NCI-H2227 treated with DMSO at 0.1 percent for 48 hours (cell line): ENCODE data around the gene SVOP.

Experiments
- DNase-seq: peaks from one replicate; lab custom pipeline; 2025; lab: John Stamatoyannopoulos, UW

Gene SVOP

DNA sequence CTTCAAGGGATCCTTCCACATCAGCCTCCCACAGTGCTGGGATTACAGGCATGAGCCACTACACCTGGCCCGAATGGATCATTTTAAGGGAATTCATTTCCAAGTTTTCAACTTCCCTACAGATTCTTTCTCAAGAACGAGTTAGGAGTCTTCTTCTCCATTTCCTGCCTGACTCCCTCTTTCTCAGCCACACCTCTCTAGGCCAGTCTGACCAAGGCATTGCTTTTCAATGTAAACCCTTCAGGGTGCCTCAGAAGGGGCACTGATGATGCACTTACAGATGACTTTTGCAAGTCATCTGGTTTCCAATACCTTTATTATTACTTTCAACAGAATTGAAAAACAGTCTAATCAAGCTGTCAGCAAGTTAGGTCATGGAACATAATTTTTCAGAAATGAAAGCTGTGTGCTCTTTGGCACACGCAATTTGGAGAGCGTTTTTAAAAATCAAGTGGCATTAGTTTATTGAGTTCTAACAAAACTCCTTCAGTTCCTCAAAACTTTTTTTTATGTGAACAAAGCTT lies 47.2 kb downstream of the SVOP start:
- no peak for DNase-seq

DNA sequence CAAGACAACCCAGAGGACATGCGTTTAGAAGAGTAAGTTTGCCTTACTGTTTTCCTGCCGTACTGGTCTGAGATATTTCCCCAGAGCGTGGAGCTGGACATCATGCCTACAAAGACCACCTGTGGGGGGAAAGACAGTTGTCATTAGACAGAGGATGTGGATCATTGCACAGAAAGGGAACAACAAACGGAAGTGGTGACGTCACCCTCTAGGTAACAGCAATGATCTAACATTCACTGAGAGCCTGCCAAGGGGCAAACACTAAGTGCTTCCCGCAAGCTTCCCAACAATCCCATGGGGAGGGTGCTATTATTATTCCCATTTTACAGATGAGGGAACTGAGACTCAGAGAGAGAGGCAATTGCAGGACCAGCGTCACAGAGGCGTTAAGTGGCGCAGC lies 48.5 kb downstream of the SVOP start:
- no peak for DNase-seq

DNA sequence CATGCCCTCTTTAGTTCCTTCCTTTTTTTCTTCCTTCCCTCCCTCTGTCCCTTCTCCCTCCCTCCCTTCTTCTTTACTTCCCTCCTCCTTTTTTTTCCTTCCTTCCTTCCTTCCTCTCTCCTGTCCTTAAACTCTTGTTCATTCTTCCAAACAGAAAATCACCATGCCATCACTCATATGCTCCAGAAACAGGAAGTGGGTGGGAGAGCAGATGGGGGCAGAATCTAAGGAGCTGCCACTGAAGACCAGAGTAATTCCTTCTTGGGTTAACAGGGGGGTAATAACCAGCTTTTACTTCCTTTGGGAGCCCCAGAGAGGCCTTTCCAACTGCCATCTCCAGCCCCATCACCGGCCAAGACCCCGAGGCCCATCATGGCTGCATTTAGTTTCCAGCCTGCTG lies 51.2 kb downstream of the SVOP start:
- DNase-seq: no peak

DNA sequence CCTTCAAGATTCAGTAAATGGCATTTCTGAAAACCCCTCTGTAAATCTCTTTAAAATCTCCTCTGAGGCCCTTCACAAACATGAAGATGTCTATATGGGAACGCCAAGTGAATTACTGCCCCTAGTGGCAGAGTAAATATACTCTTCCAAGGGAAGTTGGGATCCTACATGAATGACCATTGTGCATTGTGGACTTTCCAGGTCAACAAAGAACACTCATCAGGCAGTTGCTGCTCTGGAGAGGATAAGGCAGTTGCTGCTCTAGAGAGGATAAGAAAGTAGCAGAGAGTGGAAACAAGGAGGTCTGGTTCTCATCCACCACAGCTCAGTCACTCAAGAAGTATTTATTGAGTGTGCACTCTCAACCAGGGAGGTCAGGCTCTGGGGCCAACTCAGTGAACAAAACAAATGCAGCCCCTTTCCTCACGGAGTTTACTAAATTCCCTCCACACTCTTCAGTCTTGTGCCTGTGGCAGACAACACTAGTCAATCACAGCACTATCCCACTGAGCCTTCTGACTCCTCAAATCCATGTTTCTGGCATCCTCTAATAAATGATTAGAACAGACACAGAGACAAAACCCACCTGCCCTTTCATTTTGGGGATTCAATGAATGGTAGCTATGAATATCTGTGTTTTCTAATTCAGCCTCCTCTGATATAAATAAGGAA lies 52.9 kb downstream of the SVOP start:
- no peak for DNase-seq

DNA sequence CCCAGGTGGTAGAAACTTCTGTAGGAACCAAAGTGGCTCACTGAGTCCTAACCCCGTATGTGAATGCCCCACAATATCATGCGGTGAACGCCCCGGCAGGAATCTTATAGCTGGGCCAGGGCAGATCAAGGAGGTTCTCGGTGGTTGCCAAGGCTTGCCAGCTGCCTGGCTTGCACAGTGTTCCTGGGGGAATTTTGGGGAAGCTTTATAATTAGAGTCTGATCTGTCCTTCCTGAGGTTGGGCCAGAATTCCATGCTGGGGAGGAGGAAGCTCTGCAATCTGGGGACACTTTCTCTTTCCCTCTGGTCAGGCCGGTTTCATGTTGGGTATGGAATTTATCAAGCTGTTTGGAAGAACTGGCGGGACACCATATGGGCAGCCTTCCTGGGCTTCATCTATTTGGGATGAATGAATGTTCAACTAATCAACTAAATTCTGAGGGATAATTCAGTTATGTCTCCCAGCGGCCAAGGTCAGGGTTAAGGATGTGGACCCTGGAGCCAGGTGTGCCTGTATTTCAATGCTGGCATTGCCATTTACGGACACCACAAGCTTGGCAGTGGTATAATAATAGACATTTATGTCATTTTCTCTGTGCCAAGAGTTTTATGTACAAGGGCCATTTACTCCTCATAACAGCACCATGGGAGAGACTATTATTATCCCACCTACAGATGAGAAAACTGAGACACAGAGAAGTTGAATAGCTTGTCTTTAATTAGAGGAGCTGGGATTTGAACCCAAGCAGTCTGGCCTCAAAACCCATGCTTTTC lies 54.3 kb downstream of the SVOP start:
- no peak for DNase-seq

DNA sequence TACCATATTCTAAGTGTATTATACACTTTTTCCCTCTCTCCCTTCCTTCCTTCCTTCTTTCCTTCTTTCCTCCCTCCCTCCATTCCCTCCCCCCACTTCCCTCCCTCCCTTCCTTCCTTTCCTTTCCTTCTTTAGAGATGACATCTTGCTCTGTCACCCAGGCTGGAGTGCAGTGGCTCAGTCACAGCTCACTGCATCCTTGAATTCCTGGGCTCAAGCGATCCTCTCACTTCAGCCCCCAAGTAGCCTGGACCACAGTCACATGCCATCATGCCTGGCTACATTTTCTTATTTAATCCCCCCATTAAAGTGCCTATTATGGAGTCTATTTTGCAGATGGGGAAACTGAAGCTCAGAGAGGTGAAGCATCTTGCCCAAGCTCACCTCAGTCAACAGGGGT lies 55.0 kb downstream of the SVOP start:
- no peak for DNase-seq

DNA sequence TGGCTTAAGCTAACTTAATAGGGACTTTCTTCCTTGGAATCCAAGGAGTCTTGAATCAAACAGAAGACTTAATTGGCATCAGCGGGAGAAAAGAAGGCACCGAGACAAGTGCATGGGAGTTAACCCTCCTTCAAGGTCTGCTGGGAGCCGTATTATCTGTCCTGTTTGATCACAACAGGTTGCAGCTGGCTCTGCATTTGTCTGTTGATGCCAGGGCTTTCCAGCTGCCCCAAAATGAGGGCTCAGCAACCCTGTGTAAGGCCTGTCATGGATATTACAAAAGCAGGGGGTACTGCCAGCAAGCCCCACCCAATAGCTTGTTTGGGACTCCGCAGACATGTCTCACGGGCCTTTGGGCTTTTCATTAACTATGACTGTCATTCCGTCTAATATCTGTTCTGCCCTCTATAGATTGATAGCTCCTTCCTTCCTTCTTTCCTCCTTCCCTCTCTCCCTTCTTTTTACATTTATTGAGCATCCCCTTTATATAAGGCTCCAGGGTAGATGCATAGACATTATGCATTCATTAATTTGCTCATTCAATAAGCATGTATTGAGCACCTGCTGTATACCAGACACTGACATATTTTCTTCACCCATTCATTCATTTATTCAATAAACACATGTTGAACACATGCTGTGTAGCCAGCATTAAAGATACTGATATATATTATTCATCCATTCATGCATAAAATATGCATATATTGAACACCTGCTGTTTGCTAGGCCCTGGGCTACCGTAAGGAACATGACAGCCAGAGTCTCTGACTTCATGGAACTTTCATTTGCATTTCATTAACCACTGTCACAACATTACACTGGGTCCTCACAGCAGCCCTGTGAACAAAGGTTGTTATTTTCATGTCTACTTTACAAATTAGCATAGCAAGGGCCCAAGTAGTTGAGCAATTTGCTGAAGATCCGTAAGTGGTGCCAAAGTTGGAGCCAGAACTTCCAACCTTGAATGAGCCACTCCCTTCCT lies 56.2 kb downstream of the SVOP start:
- no peak for DNase-seq

DNA sequence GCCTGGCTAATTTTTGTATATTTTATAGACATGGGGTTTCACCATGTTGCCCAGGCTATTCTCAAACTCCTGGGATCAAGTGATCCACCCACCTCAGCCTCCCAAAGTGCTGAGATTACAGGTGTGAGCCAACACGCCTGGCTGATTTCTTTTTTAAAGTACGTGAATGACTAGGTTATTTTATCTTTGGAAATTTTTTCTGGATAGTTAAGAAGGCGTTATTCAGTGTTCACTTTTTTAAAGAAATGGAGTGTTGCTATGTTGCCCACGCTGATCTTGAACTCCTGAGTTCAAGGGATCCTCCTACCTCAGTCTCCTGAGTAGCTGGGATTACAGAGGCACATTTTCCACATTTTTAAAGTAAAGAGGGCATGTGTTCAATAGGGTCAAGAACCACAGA lies 58.6 kb downstream of the SVOP start:
- no peak for DNase-seq

DNA sequence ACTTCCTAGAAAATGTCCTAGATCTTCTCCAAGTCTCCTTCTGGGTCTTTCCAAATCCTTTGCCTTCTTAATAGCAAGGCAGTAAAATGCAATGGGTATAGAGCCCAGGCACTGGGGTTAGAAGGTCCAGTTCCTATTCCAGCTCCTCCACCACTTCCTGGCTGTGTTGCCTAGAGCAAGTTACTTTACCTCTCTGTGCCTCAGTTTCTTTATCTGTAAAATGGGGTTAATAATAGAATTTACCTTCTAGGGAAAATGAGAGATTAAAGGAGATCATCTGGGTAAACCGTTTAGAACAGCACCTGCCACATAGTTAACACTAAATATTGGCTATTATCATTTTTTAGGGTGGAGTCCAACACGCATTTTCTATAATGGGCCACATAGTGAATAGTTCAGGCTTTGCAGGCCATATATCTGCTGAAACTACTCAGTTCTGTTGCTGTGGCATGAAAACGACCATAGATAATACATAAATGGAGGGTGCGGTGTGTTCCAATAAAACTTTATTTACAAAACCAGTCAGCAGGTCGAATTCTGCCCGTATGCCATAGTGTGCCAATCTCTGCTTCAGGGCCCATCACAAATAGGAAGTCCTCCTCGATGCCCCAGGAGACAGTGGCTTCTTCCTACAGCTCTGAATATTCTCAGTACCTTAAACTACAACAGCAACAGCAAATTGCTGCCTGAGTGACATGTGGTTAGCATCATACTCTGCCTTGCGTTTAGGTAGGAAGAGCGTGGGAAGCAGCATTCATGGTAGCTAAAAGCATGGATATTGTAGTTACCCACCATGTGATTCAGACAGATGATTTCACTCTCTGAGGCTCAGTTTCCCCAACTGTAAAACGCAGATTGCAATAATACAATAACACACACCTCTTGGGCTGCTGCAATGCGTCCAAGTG lies 60.9 kb downstream of the SVOP start:
- DNase-seq: no peak

DNA sequence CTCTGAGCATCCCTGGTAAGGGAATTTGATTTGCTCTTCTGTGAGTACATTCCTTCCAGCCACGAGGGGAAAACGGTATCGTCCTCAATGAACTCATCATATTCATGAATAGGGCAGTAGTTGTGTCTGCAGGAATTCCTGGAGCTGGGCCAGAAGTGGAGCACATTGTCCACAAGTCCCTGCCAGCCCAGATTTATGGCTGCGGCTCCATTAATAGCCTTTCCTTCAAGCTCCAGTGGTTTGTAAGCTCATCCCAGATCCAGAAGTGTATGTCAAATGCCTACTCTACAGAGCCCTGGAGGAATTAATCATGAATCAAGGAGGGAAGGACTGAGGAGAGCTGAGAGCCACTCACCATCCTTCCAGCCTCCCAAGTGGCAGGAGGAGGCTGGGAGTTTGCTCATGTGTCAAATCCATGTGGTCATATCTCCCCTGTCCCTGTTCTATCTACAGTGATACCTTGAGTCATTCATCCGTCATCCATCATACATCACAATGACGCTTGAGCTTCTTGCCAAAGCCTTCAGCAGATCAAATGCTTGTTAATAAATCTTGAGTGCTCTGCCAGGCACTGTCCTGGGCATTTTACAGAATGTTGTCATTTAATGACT lies 65.5 kb downstream of the SVOP start:
- peak; percentile 89 for DNase-seq

DNA sequence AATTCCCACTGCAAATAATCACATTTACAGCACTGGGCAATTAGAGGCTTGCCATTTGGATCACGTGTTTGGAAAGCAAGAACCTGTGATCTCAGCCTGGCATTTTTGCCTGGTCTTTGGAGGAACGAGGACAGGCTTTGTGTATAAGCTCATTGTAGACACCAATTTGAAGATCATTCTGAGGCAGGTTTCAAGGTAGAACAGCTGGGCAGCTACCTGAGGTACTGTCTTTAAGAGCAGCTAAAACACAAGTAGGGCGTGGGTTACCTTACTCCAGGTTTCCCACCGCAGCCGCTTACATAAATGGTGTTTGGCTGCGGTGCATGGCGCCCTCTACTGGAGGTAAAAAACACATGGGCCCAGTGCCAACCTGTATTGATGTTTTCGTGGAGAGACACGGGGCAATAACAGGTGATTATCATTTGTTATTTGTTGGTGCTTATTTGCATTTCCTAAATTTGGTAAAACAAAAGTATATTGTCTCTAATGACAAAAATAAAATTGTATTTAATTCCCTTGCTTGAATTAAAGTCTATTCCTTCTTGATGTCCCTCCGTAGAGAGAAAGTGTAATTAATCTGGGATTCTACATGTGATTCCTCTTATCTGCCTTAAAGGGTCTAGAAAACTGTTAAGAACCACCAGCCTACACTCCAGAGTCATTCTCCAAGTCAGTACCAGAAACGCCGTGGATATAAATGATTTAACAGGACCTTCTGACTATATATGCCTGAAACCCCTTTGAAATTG lies 69.7 kb downstream of the SVOP start:
- DNase-seq: peak; percentile 68

DNA sequence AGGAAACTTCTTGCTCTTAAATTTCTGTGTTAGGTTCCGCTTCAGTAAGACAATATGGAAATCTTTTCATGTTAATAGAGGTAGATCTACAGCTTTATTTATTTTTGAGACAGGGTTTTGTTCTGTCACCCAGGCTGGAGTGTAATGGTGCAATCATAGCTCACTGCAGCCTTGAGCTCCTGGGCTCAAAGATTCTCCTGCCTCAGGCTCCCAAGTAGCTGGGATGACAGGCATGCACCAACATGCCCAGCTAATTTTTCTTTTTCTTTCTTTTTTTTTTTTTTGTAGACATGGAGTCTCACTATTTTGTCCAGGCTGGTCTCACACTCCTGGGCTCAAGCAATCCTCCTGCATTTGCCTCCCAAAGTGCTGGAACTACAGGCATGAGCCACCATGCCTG lies 70.9 kb downstream of the SVOP start:
- DNase-seq: no peak

DNA sequence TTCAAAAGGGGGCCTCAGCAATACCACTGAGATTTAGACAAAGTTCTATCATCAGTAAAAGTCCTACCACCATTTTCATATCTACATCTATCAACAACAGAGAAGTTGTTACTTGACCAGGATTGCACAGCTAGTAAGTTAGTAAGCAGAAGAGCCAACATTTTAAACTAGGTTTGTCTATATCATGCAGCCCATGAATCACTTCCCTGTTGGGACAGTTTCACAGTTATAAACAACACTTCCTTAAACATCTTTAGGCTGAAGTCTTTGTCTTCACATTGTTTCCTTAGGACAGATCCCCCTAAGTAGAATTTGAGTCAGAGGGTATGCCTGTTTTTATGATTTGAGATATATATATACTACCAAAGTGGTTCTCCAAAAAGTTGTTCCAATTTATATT lies 72.5 kb downstream of the SVOP start:
- no peak for DNase-seq

DNA sequence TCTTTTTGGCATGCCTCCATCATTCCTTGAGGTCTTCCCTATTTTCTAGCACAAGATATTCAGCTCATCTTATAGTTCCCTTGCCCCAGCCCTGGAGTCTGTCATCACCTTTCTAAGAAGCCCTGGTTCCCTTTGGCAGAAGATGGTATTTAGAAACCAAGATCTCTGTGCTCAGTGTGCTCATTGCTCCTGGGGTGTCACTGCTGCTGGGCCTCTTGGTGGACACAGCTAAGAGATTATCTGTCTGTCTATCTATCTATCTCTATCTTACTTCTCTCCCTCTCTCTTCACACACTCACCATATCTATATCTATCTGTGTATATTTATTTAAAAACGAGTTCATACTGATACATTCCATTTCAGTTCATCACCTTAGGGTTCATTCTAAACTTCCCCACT lies 73.8 kb downstream of the SVOP start:
- no peak for DNase-seq

DNA sequence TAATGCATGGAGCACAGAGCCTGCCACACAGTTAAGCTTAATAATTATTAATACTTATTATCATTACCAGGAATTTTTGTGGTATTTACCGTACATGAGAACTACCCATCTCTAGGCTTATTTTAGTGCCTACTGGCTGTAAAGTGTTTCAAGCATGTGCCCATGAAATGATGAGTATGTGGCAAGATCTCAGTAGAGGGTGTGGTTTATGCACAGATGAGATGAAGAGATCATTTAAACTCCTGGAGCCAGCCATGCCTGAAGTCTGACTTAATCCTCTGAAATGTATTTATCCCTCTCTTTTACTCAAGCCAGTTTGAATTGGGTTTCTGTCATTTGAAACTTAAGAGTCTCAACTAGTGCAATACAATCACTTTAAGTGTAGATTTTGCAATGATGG lies 80.7 kb downstream of the SVOP start:
- DNase-seq: no peak

DNA sequence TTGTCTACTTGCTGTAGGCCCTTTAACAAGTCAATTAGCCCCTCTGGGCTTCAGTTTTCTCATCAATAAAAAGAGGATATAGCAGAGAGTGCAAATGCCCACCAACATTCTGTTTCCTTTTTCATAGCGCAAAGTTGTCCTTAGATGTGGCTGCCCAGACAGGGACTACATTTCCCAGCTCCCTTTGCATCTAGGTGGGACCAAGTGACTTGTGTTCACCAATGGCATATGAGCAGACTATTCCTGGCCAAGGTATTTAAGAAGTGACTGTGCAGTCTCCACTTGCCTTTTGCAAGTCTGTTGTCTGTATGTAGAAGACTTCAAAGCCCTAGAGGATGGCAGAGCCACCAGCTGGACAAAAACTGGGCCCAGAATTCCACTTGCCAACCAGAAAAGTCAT lies 81.3 kb downstream of the SVOP start:
- no peak for DNase-seq

DNA sequence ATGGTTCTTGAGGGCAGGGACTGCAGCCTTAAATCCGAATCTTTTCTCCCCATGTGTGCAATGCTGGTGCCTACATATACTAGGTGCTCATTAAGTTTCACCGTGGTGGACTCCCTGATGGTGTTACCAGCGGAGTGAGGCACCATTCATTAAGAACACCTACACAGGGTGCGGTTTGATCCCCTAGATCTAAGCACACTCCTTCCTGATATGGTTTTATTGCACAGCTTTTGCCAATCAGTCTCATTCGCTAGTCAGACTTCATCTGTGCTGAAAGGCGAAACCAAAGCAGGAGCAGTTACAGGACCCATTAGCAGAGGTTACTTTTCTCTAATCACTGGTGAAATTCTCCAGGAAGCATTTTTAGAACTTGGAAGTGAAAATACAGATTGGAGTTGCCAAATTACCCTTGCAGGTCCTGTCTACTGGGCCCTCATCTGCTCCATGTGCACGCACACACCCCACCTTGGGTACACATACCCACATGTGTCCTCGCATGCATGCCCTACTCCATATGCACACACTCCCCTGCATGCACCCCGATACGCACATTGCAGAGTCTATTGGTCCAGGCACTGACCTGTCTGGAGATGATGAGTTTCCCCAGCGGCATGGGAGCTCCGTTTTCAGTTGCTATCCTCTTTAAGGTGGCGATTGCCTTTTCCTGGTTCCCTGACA lies 82.5 kb downstream of the SVOP start:
- no peak for DNase-seq

DNA sequence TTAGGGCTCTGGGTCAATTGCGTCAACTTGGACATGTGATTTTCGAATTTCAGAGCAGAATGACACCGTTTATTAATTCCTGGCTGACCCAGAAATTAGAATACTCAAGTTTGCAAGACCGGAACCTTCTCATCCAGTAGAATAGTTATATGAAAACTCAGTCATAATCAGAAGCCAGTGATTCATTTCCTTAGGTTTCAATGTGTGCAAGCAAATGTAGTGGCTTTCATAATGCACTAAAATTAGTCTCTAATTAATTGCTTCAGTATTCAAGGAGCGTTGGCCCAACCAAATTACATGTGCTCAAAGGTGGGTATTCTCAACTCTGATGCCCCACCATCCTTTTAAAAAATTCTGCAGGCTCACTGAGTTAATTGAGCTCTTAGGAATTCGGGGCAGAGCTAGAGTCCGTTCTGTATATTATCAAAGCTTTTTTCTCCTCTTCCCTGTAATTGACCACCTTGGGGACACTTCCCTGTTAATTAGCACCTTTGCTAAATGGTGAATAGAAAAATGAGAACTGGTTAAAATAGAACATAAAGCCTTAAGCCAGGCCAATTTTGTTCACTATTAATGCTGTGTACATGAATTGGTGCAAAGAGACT lies 85.6 kb downstream of the SVOP start:
- peak; percentile 25 for DNase-seq

DNA sequence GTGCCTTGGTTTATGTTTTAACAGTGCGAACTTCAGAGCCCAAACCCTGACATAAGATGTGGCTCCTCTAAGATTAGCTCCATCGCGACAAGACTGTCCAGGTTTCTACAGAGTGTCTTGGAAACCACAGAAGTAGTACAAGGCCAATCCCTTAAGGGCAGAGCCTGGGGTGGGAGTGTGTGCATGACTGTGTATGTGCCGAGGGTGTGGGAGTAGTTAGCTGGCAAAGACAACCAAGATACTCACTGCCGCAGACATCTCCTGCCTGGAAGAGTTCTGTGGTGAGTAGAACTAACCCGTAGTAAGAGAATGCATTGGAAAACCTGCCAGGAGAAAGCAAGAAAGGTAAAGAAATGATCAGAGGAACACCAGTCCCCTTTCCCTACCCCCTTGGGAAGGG lies 86.9 kb downstream of the SVOP start:
- no peak for DNase-seq
